Choroid plexus epithelial cell (primary cell): ENCODE measurements around the gene HNRNPF.

Experiments
- DNase-seq: peaks from one replicate; pipeline ENCODE4 v3.0.0-alpha.2; 2010; ENCODE audit warnings: low read depth
- H3K4me3 ChIP-seq: 2 replicates; pipeline ENCODE4 v1.5.1; 2011; ENCODE audit warnings: low read depth, mild to moderate bottlenecking, control low read depth, low read length, moderate library complexity
- CTCF ChIP-seq: conservative IDR thresholded peaks from 2 replicates; pipeline ENCODE4 v1.5.1; 2011; ENCODE audit warnings: low read depth, mild to moderate bottlenecking, control low read depth, inconsistent platforms, low read length, moderate library complexity

HNRNPF gene

GRCh38 chr10:43362191-43362839 lies 46.7 kb downstream of the HNRNPF start:
- DNase-seq = peak; percentile 98
- H3K4me3 ChIP-seq = peak overlapping the region; percentile 69
- TF ChIP-seq CTCF = peak; percentile 65

GRCh38 chr10:43361547-43362190 lies 47.3 kb downstream of the HNRNPF start:
- TF ChIP-seq CTCF = no peak
- peak overlapping the region; percentile 69 for H3K4me3 ChIP-seq
- no peak for DNase-seq

GRCh38 chr10:43360086-43360485 lies 48.9 kb downstream of the HNRNPF start:
- no peak for DNase-seq
- TF ChIP-seq CTCF = no peak
- H3K4me3 ChIP-seq = no peak overlapping the region

GRCh38 chr10:43355749-43356371 lies 53.1 kb downstream of the HNRNPF start:
- TF ChIP-seq CTCF = no peak
- DNase-seq = peak; percentile 26
- H3K4me3 ChIP-seq = no peak overlapping the region

GRCh38 chr10:43354879-43355380 lies 54.1 kb downstream of the HNRNPF start:
- DNase-seq = no peak
- no peak for TF ChIP-seq CTCF
- no peak overlapping the region for H3K4me3 ChIP-seq

- H3K4me3 ChIP-seq = no peak overlapping the region
- no peak for DNase-seq
- no peak for TF ChIP-seq CTCF
These were observed 54.7 kb downstream of the HNRNPF start for GRCh38 chr10:43354330-43354635.
